OCI-LY1 (cell line): ENCODE results near the gene ETV2.

Experiments
- CTCF ChIP-seq: fragments of 200-600 bp; sonication (generic), shearing (Covaris generic); IDR thresholded peaks from 2 replicates; pipeline ENCODE4 v1.5.1; 2017; ENCODE audit warnings: mild to moderate bottlenecking, antibody characterized with exemption, low read length, moderate library complexity, mixed read lengths
- EZH2 ChIP-seq: fragments of 200-600 bp; sonication (generic), shearing (Covaris generic); IDR thresholded peaks from 2 replicates; pipeline ENCODE4 v1.8.0; 2017; ENCODE audit warnings: borderline replicate concordance, mixed run types, mild to moderate bottlenecking, antibody characterized with exemption, low read length, moderate library complexity, mixed read lengths

GRCh38 chr19:35666251-35666913, 24.8 kb downstream of the ETV2 start, which contains the start of gene UPK1A:
- no peak for TF ChIP-seq CTCF
- TF ChIP-seq EZH2, result no peak
